H1 (cell line): ENCODE results near the gene OR6N2. TPM values are rescaled to one million over a fixed set of nuclear protein-coding genes. Genes with fewer than 3 reads are reported as not detected.

Source experiments
- CTCF ChIA-PET: fragments of 300-600 bp; sonication (Branson Sonifier 250); formaldehyde crosslinking; loops from one replicate; lab custom pipeline; 2021; ENCODE audit not compliant: partially characterized antibody; lab: Charles Lee
- POLR2A ChIA-PET: fragments of 300-600 bp; sonication (Branson Sonifier 250); formaldehyde crosslinking; loops from one replicate; lab custom pipeline; 2021; ENCODE audit warnings: inconsistent platforms; ENCODE audit not compliant: partially characterized antibody; lab: Charles Lee
- DNase-seq, 2 experiments: peaks; one replicate each; pipeline versions ENCODE4 v3.0.0 to v3.0.0-alpha.2; 2010 to 2022; ENCODE audit warnings: low spot score in 2 of 2, low read depth in 1 of 2, mixed read lengths in 1 of 2
- FAIRE-seq: peaks from 2 replicates; lab custom pipeline; 2011; peaks lifted over from hg19 to GRCh38; lab: Jason Lieb, UNC
- H2AFZ ChIP-seq: 2 replicates; pipeline ENCODE4 v1.8.1; 2012; ENCODE audit warnings: low read length, inconsistent platforms
- H2AK5ac ChIP-seq: 2 replicates; pipeline ENCODE4 v1.6.1; 2013; ENCODE audit warnings: low read depth, low read length
- H2BK120ac ChIP-seq: replicated peaks from 2 replicates; pipeline ENCODE3; 2013; ENCODE audit warnings: low read depth, low read length, inconsistent platforms
- H2BK12ac ChIP-seq: 2 replicates; pipeline ENCODE4 v1.6.1; 2013; ENCODE audit warnings: low read depth, low read length
- H2BK15ac ChIP-seq: 2 replicates; pipeline ENCODE4 v1.6.1; 2013; ENCODE audit warnings: low read length
- H2BK20ac ChIP-seq: 2 replicates; pipeline ENCODE4 v1.6.1; 2013; ENCODE audit warnings: low read length
- H2BK5ac ChIP-seq: 2 replicates; pipeline ENCODE4 v1.6.1; 2013; ENCODE audit warnings: low read depth, low read length
- H3K14ac ChIP-seq: 2 replicates; pipeline ENCODE4 v1.6.1; 2013; ENCODE audit warnings: inconsistent platforms; ENCODE audit not compliant: insufficient read length
- H3K18ac ChIP-seq: 2 replicates; pipeline ENCODE4 v1.6.1; 2013; ENCODE audit warnings: low read length; ENCODE audit errors: extremely low read depth
- H3K23ac ChIP-seq: 2 replicates; pipeline ENCODE4 v1.6.1; 2013; ENCODE audit warnings: inconsistent platforms; ENCODE audit not compliant: insufficient read length
- H3K23me2 ChIP-seq: 2 replicates; pipeline ENCODE4 v1.6.1; 2013; ENCODE audit warnings: low read depth, low read length
- H3K27ac ChIP-seq: 2 replicates; pipeline ENCODE4 v1.6.1; 2011; ENCODE audit warnings: low read depth, low read length, inconsistent platforms
- H3K27me3 ChIP-seq, 4 experiments: replicated peaks in 1 of 4; 1 replicate in 1 of 4; 2 replicates in 3 of 4; pipeline versions ENCODE4 v1.6.1 to v1.8.1; 2011 to 2013; ENCODE audit warnings: low read length in 3 of 4, mild to moderate bottlenecking in 3 of 4, inconsistent platforms in 2 of 4, mixed read lengths in 2 of 4, moderate library complexity in 1 of 4; ENCODE audit not compliant: control insufficient read depth in 3 of 4, insufficient read depth in 3 of 4; ENCODE audit errors: extremely low read depth in 1 of 4
- H3K36me3 ChIP-seq, 4 experiments: 2 replicates each; pipeline versions ENCODE4 v1.6.1 to v1.8.1; 2011 to 2013; ENCODE audit warnings: mild to moderate bottlenecking in 4 of 4, low read length in 3 of 4, moderate library complexity in 2 of 4, control low read depth in 1 of 4, inconsistent platforms in 1 of 4; ENCODE audit not compliant: insufficient read depth in 4 of 4, control insufficient read depth in 2 of 4
- H3K4ac ChIP-seq: replicated peaks from 2 replicates; pipeline ENCODE3; 2013; ENCODE audit warnings: low read length, low read depth, mixed read lengths, inconsistent platforms; ENCODE audit not compliant: insufficient read length
- H3K4me1 ChIP-seq, 4 experiments: replicated peaks in 1 of 4; 1 replicate in 1 of 4; 2 replicates in 3 of 4; pipeline versions ENCODE4 v1.6.1 to v1.8.1; 2011 to 2013; ENCODE audit warnings: low read length in 3 of 4, inconsistent platforms in 2 of 4, mixed read lengths in 1 of 4; ENCODE audit not compliant: insufficient read depth in 4 of 4, control insufficient read depth in 3 of 4
- H3K4me2 ChIP-seq, 2 experiments: 2 replicates each; pipeline versions ENCODE4 v1.6.1 to v1.8.1; 2011 to 2013; ENCODE audit warnings: low read depth in 2 of 2, low read length in 2 of 2, control low read depth in 1 of 2, inconsistent platforms in 1 of 2, mild to moderate bottlenecking in 1 of 2; ENCODE audit not compliant: insufficient read depth in 1 of 2
- H3K4me3 ChIP-seq, 4 experiments: fragments of 200-600, 300-600 bp in 1 of 4; sonication (generic), shearing (Covaris generic), sonication (Bioruptor Twin) in 1 of 4; 2 replicates each; pipeline versions ENCODE4 v1.5.1 to v1.8.1; 2011 to 2016; ENCODE audit warnings: low read length in 4 of 4, low read depth in 3 of 4, control low read depth in 2 of 4, inconsistent platforms in 2 of 4, mild to moderate bottlenecking in 2 of 4, mixed read lengths in 1 of 4, moderate library complexity in 1 of 4; ENCODE audit not compliant: insufficient read depth in 2 of 4; ENCODE audit errors: extremely low read depth in 1 of 4
- H3K56ac ChIP-seq: replicated peaks from 2 replicates; pipeline ENCODE3; 2013; ENCODE audit warnings: low read depth, mild to moderate bottlenecking, mixed read lengths, low read length, inconsistent platforms; ENCODE audit not compliant: insufficient read length
- H3K79me1 ChIP-seq: 2 replicates; pipeline ENCODE4 v1.6.1; 2013; ENCODE audit warnings: low read depth, low read length, control low read depth
- H3K79me2 ChIP-seq, 2 experiments: 2 replicates each; pipeline versions ENCODE4 v1.6.1 to v1.8.1; 2012 to 2013; ENCODE audit warnings: low read length in 2 of 2, mild to moderate bottlenecking in 2 of 2, inconsistent platforms in 1 of 2; ENCODE audit not compliant: insufficient read depth in 2 of 2, control insufficient read depth in 1 of 2
- H3K9ac ChIP-seq, 4 experiments: replicated peaks in 1 of 4; 1 replicate in 1 of 4; 2 replicates in 3 of 4; pipeline versions ENCODE4 v1.6.1 to v1.8.1; 2011 to 2013; ENCODE audit warnings: low read depth in 3 of 4, low read length in 3 of 4, control low read depth in 2 of 4, mild to moderate bottlenecking in 2 of 4, moderate library complexity in 2 of 4, inconsistent platforms in 1 of 4; ENCODE audit errors: extremely low read depth in 1 of 4
- H3K9me3 ChIP-seq, 2 experiments: 2 replicates each; pipeline versions ENCODE4 v1.6.1 to v1.8.1; 2012 to 2013; ENCODE audit warnings: mild to moderate bottlenecking in 2 of 2, moderate library complexity in 2 of 2, control low read depth in 1 of 2, inconsistent platforms in 1 of 2, low read depth in 1 of 2, low read length in 1 of 2, mixed read lengths in 1 of 2; ENCODE audit not compliant: insufficient read depth in 2 of 2
- H4K20me1 ChIP-seq, 2 experiments: replicated peaks in 1 of 2; 2 replicates each; pipeline versions ENCODE3 to v1.8.1; 2011 to 2013; ENCODE audit warnings: inconsistent platforms in 2 of 2, low read length in 2 of 2, mild to moderate bottlenecking in 1 of 2; ENCODE audit not compliant: insufficient read depth in 2 of 2, control insufficient read depth in 1 of 2
- H4K5ac ChIP-seq: 2 replicates; pipeline ENCODE4 v1.6.1; 2013; ENCODE audit warnings: low read length, low read depth, mixed read lengths, inconsistent platforms; ENCODE audit not compliant: insufficient read length
- H4K8ac ChIP-seq: 2 replicates; pipeline ENCODE4 v1.8.0; 2013; ENCODE audit warnings: mild to moderate bottlenecking, moderate library complexity, low read length, inconsistent platforms; ENCODE audit not compliant: insufficient read depth; ENCODE audit errors: extremely low read depth
- H4K91ac ChIP-seq: replicated peaks from 2 replicates; pipeline ENCODE3; 2013; ENCODE audit warnings: low read length, mixed read lengths, inconsistent platforms; ENCODE audit not compliant: insufficient read length
- BACH1 ChIP-seq: IDR thresholded peaks from 2 replicates; pipeline ENCODE4 v1.6.1; 2012; ENCODE audit warnings: low read length, improper control_type of control experiment
- BRCA1 ChIP-seq: IDR thresholded peaks from 2 replicates; pipeline ENCODE4 v1.6.1; 2012; ENCODE audit warnings: low read depth, low read length, improper control_type of control experiment
- E2F6 ChIP-seq: IDR thresholded peaks from 2 replicates; pipeline ENCODE4 v1.6.1; 2012; ENCODE audit warnings: inconsistent platforms
- HDAC2 ChIP-seq, 2 experiments: fragments of 300-600 bp in 1 of 2; sonication (generic) in 1 of 2; IDR thresholded peaks; 2 replicates each; pipeline ENCODE4 v1.6.1; 2011 to 2012; ENCODE audit warnings: low read depth in 2 of 2, low read length in 2 of 2, mild to moderate bottlenecking in 2 of 2, moderate library complexity in 2 of 2, borderline replicate concordance in 1 of 2, inconsistent platforms in 1 of 2
- JUN ChIP-seq: IDR thresholded peaks from 2 replicates; pipeline ENCODE4 v1.6.1; 2011; ENCODE audit warnings: low read depth, mild to moderate bottlenecking, improper control_type of control experiment, low read length
- KDM5A ChIP-seq: fragments of 200-600 bp; IDR thresholded peaks from 2 replicates; pipeline ENCODE4 v1.7.1; 2012; ENCODE audit warnings: mild to moderate bottlenecking, low read length, inconsistent platforms, mixed read lengths
- MAX ChIP-seq: IDR thresholded peaks from 2 replicates; pipeline ENCODE4 v1.6.1; 2012; ENCODE audit warnings: inconsistent platforms
- POLR2A ChIP-seq, 2 experiments: IDR thresholded peaks; 1 replicate in 1 of 2; 2 replicates in 1 of 2; pipeline ENCODE4 v1.6.1; 2011; ENCODE audit warnings: low read depth in 2 of 2, low read length in 2 of 2, mild to moderate bottlenecking in 2 of 2; ENCODE audit errors: control extremely low read depth in 1 of 2
- POU5F1 ChIP-seq: IDR thresholded peaks from 2 replicates; pipeline ENCODE4 v1.6.1; 2011; ENCODE audit warnings: low read depth, mild to moderate bottlenecking, low read length, moderate library complexity
- RFX5 ChIP-seq: IDR thresholded peaks from 2 replicates; pipeline ENCODE4 v1.6.1; 2011; ENCODE audit warnings: low read depth, low read length, improper control_type of control experiment, borderline replicate concordance
- SIN3A ChIP-seq, 2 experiments: IDR thresholded peaks in 1 of 2; conservative IDR thresholded peaks in 1 of 2; 2 replicates each; pipeline ENCODE4 v1.6.1; 2011 to 2012; ENCODE audit warnings: low read length in 2 of 2, improper control_type of control experiment in 1 of 2, low read depth in 1 of 2, mild to moderate bottlenecking in 1 of 2
- SUZ12 ChIP-seq: fragments of 200-600 bp; sonication (generic); IDR thresholded peaks from 2 replicates; pipeline ENCODE4 v1.6.1; 2012; ENCODE audit warnings: mild to moderate bottlenecking, inconsistent platforms, low read length, moderate library complexity, mixed read lengths
- TBP ChIP-seq: IDR thresholded peaks from 2 replicates; pipeline ENCODE4 v1.6.1; 2011; ENCODE audit warnings: low read depth, low read length, improper control_type of control experiment
- TCF12 ChIP-seq: IDR thresholded peaks from 2 replicates; pipeline ENCODE4 v1.6.1; 2011; ENCODE audit warnings: low read depth, mild to moderate bottlenecking, low read length
- TEAD4 ChIP-seq: IDR thresholded peaks from 2 replicates; pipeline ENCODE4 v1.6.1; 2012; ENCODE audit warnings: low read depth, low read length, inconsistent platforms, mixed read lengths
- WGBS, 2 experiments: shearing (Covaris generic) in 1 of 2; methylation state at CpG; one replicate each; pipeline versions ENCODE4 v1.1.6 to v1.1.7; 2013 to 2015; ENCODE audit warnings: low lambda C conversion rate in 2 of 2, mixed read lengths in 2 of 2, inconsistent platforms in 1 of 2, low coverage in 1 of 2, missing lambda C conversion rate in 1 of 2; ENCODE audit not compliant: insufficient replicate concordance in 2 of 2, insufficient coverage in 1 of 2, insufficient read length in 1 of 2; ENCODE audit errors: extremely low coverage in 1 of 2, missing lambda C conversion rate in 1 of 2; 5-methylcytosine and 5-hydroxymethylcytosine counted together
- polyA plus RNA-seq, 7 experiments: library from polyadenylated mRNA; depleted of rRNA in 3 of 7; stranded (reverse) in 5 of 7; unstranded in 2 of 7; fragments of >200 nt in 5 of 7; fragments of 200-250 nt in 2 of 7; gene quantifications; 1 replicate in 5 of 7; 2 replicates in 1 of 7; 4 replicates in 1 of 7; pipeline versions ENCODE4 v1.2.1 to v1.2.3, GENCODE V29; 2011 to 2013; ENCODE audit warnings: missing spikeins in 2 of 7, mixed read lengths in 2 of 7
- total RNA-seq: library from RNA; stranded (reverse); fragmentation: NEBNext Ultra II Directional; extraction: Animal tissue kit (Norgen Biotek cat#: 25700); gene quantifications from 2 replicates; pipeline ENCODE4 v1.2.1, GENCODE V29; 2021

The OR6N2 gene
- total and polyA plus RNA-seq, 2 of the 8 experiments (the other 6 are each of a cell fraction or from before 2014, with no cell fraction given), result not detected

GRCh38 chr1:158809862-158810261, 28.9 kb upstream of the OR6N2 start:
- Histone ChIP-seq H2BK20ac (no peak overlapping the region), H3K36me3 (no peaks in the 10 kb centered on the region), H3K9ac (no peak overlapping the region), H2BK12ac (no peak overlapping the region), H3K4ac (no peak overlapping the region), H2BK5ac (no peak overlapping the region), H3K4me1 (no peaks in the 10 kb centered on the region), H3K79me2 (no peaks in the 10 kb centered on the region), H3K27ac (no peak overlapping the region), H4K20me1 (no peaks in the 10 kb centered on the region), H3K56ac (no peak overlapping the region), H4K5ac (no peak overlapping the region), H3K4me2 (no peak overlapping the region), H3K79me1 (no peaks in the 10 kb centered on the region), H3K18ac (no peak overlapping the region), H3K14ac (no peak overlapping the region), H2AFZ (no peak overlapping the region), H3K23ac (no peak overlapping the region), H2AK5ac (no peak overlapping the region), H4K91ac (no peak overlapping the region), H3K27me3 (no peaks in the 10 kb centered on the region), H4K8ac (no peak overlapping the region), H2BK15ac (no peak overlapping the region), H2BK120ac (no peak overlapping the region), H3K9me3 (no peaks in the 10 kb centered on the region), H3K23me2 (no peaks in the 10 kb centered on the region), H3K4me3 (no peak overlapping the region)
- WGBS, 2 experiments, result 91% methylated on average over 5 of the region's 5 CpGs; no CpG with 5 or more reads in 1 of the 2 experiments
- DNase-seq (no peak), FAIRE-seq (no peak)
- ChIA-PET CTCF (no interaction called here), POLR2A (no interaction called here)
- no peak for TF ChIP-seq MAX
- TF ChIP-seq TCF12, result no peak
- TF ChIP-seq TEAD4, result no peak
- no peak for TF ChIP-seq POU5F1
- TF ChIP-seq SIN3A (conservative IDR thresholded peaks at IDR 0.05 in 1 of 2, IDR thresholded peaks at IDR 0.05 in 1 of 2; ENCODE audit: low read depth in 1 of 2, low read length in 2 of 2), result no peak
- no peak for TF ChIP-seq HDAC2 (IDR thresholded peaks at IDR 0.05; ENCODE audit: borderline replicate concordance in 1 of 2, low read depth in 2 of 2, low read length in 2 of 2)
- no peak for TF ChIP-seq JUN
- TF ChIP-seq KDM5A, result no peak
- no peak for TF ChIP-seq POLR2A (IDR thresholded peaks at IDR 0.05; ENCODE audit: control extremely low read depth in 1 of 2, low read depth in 2 of 2, low read length in 2 of 2)
- no peak for TF ChIP-seq BACH1
- no peak for TF ChIP-seq BRCA1
- TF ChIP-seq RFX5, result no peak
- no peak for TF ChIP-seq TBP
- no peak for TF ChIP-seq SUZ12
- TF ChIP-seq E2F6, result no peak
